Stomach (tissue), 9 donors: ENCODE results near the gene CTIF. TPM values are rescaled to one million over a fixed set of nuclear protein-coding genes. Genes with fewer than 3 reads are reported as not detected.

Source experiments
- DNase-seq, 2 donors: peaks; one replicate each; pipeline versions ENCODE4 v3.0.0 to v3.0.0-alpha.2; 2013 to 2019
- H3K27ac ChIP-seq, 5 donors: fragments of 200-600 bp in 4 of 5; sonication (generic) in 4 of 5; one replicate each; pipeline ENCODE4 v1.5.1; 2013 to 2019; ENCODE audit warnings: mild to moderate bottlenecking in 1 of 5, moderate library complexity in 1 of 5
- H3K27me3 ChIP-seq, 3 donors: fragments of 200-600 bp; sonication (generic); one replicate each; pipeline ENCODE4 v1.5.1; 2017 to 2019; ENCODE audit warnings: mixed run types in 1 of 3
- H3K36me3 ChIP-seq, 4 donors: fragments of 200-600 bp; sonication (generic); 1 replicate in 3 of 4; 2 replicates in 1 of 4; pipeline ENCODE4 v1.5.1; 2016 to 2019
- H3K4me1 ChIP-seq, 4 donors: fragments of 200-600 bp; sonication (generic); one replicate each; pipeline ENCODE4 v1.5.1; 2016 to 2019
- H3K4me3 ChIP-seq, 4 donors: fragments of 200-600 bp; sonication (generic) in 3 of 4; one replicate each; pipeline ENCODE4 v1.5.1; 2016 to 2019; ENCODE audit warnings: mild to moderate bottlenecking in 1 of 4
- H3K9me3 ChIP-seq, 4 donors: fragments of 200-600 bp; sonication (generic); one replicate each; pipeline ENCODE4 v1.5.1; 2016 to 2019
- EP300 ChIP-seq: sonication (generic); formaldehyde crosslinking; IDR thresholded peaks from one replicate; pipeline ENCODE4 v1.6.1; 2017; ENCODE audit warnings: antibody characterized with exemption
- POLR2A ChIP-seq, 4 donors: fragments of 450-650 bp; IDR thresholded peaks; one replicate each; pipeline ENCODE4 v1.6.1; 2016; ENCODE audit warnings: antibody characterized with exemption in 4 of 4, control low read depth in 2 of 4, mild to moderate bottlenecking in 1 of 4, moderate library complexity in 1 of 4
- POLR2AphosphoS5 ChIP-seq, 3 donors: sonication (generic); formaldehyde crosslinking; IDR thresholded peaks; one replicate each; pipeline ENCODE4 v1.6.1; 2016; ENCODE audit warnings: antibody characterized with exemption in 3 of 3
- WGBS, 5 donors: extraction: QIAGEN DNeasy Blood & Tissue Kit in 3 of 5; methylation state at CpG; one replicate each; pipeline versions ENCODE4 v1.1.5 to v1.1.7; 2013 to 2018; 5-methylcytosine and 5-hydroxymethylcytosine counted together
- intact Hi-C: fragments of 100-400 bp; cut with DNase I; formaldehyde crosslinking; loops from one replicate; pipeline ENCODE4 v1.15.1; 2023; ENCODE audit warnings: low total_unique reads
- polyA plus RNA-seq, 3 donors: library from polyadenylated mRNA; stranded (reverse); fragments of 200-250 nt; gene quantifications; one replicate each; pipeline ENCODE4 v1.2.3, GENCODE V29; 2013
- total RNA-seq, 5 donors: library from RNA; depleted of rRNA; stranded (reverse); fragments of >200 nt; gene quantifications; one replicate each; pipeline versions ENCODE4 v1.1.0 to v1.2.3, GENCODE V29; 2014 to 2016
- TF ChIP-seq, protein P1 (sequence below), 7 experiments: fragments of 450-650 bp in 4 of 7; fragments of 200-600 bp in 3 of 7; sonication (generic) in 3 of 7; IDR thresholded peaks; one replicate each; pipeline ENCODE4 v1.5.1; 2016 to 2019; ENCODE audit warnings: antibody characterized with exemption in 7 of 7, control low read depth in 2 of 7, mild to moderate bottlenecking in 1 of 7
- donor health status: healthy with polysubstance abuse.
- donor health status: Bipolar disorder and iron deficiency.
- donor health status: healthy.

Gene CTIF
- total and polyA plus RNA-seq, 8 donors: 16.3 to 105 (median 30.3) TPM

GRCh38 chr18:48894799-48895346, 356.0 kb downstream of the CTIF start:
- Histone ChIP-seq H3K4me3 (no peak overlapping the region), H3K27me3 (no peaks in the 10 kb centered on the region), H3K27ac (no peak overlapping the region), H3K36me3 (no peaks in the 10 kb centered on the region), H3K9me3 (no peaks in the 10 kb centered on the region), H3K4me1 (peaks cover 0 to 30% (median 12%) of the 10 kb centered on the region in 4 donors)
- WGBS, 5 donors: 87 to 95% (median 90%) methylated on average over 5 of the region's 5 CpGs
- intact Hi-C loops: no loop called here
- DNase-seq: no peak
- TF ChIP-seq POLR2AphosphoS5 (IDR thresholded peaks at IDR 0.05) (no peak), EP300 (no peak), POLR2A (IDR thresholded peaks at IDR 0.05) (no peak)
- TF ChIP-seq, protein P1, sequence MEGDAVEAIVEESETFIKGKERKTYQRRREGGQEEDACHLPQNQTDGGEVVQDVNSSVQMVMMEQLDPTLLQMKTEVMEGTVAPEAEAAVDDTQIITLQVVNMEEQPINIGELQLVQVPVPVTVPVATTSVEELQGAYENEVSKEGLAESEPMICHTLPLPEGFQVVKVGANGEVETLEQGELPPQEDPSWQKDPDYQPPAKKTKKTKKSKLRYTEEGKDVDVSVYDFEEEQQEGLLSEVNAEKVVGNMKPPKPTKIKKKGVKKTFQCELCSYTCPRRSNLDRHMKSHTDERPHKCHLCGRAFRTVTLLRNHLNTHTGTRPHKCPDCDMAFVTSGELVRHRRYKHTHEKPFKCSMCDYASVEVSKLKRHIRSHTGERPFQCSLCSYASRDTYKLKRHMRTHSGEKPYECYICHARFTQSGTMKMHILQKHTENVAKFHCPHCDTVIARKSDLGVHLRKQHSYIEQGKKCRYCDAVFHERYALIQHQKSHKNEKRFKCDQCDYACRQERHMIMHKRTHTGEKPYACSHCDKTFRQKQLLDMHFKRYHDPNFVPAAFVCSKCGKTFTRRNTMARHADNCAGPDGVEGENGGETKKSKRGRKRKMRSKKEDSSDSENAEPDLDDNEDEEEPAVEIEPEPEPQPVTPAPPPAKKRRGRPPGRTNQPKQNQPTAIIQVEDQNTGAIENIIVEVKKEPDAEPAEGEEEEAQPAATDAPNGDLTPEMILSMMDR (IDR thresholded peaks at IDR 0.05): no peak

DNA sequence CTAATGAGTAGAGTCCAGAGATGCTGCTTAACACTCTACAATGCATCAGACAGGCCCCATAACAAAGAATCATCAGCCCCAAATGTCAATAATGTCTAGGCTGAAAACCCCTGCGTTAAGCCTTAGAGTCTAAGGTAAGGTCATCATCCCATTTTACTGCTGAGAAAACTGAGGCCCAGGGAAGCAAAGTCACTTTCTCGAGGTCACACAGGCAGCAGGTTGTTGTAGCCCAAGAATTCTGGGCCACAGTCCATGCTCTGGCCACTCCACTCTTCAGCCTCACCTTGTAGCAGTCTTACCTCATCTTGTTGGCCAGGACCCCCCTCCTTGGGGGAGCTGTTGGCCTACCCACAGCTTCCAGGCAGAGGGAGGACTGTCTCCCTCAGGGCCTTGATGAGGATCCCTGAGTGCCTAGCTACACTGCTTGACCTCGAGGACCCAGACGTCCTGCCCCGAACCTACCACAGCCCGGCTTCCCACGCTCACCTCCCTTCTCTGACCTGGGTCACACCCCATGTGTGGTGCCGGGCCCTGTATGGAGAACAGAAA, 357.6 kb downstream of the CTIF start:
- Histone ChIP-seq H3K27me3 (no peaks in the 10 kb centered on the region), H3K9me3 (no peaks in the 10 kb centered on the region), H3K27ac (peak overlapping the region in 1 of 5 donors; percentile 45), H3K4me3 (no peak overlapping the region), H3K4me1 (peaks cover under 1 to 32% (median 12%) of the 10 kb centered on the region in 4 donors), H3K36me3 (no peaks in the 10 kb centered on the region)
- no peak for DNase-seq
- intact Hi-C loops: no loop called here
- WGBS, 5 donors: 53 to 81% (median 61%) methylated on average over 8 of the region's 8 CpGs
- TF ChIP-seq POLR2A (IDR thresholded peaks at IDR 0.05) (no peak), POLR2AphosphoS5 (IDR thresholded peaks at IDR 0.05) (no peak), EP300 (no peak)
- TF ChIP-seq, protein P1 (IDR thresholded peaks at IDR 0.05): no peak

DNA sequence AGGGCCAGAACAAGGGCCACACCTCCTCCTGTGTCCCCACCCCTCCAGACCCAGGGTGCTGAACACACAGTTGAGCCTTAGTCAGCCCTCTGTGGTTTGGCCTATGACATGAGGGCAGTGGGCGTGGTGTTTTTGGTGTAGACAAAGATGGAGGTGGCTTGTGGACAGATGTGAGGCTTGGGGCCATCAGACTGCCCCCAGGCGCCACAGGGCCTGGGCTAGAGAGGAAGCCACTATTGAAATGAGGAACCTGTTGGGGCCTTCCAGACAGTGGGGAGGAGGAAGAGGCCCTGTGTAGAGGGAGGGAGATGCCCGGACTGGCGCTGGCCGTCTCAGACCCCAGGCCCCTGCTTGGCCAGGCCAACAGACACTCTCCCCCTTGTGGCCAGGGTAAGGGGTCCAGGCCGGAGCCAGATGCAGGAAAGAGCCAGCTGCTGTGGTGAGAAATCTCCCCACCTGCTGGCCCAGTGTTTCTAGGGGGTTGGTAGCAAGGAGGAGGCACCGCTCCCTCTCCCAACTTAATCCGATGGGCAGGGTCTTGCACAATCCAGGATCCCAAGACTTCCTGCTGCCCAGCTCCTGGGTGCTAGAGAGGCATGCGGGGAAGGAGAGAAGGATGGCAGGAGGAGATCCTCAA, 358.2 kb downstream of the CTIF start:
- TF ChIP-seq EP300: no peak
- peak in 1 of 3 donors; percentile 44 for TF ChIP-seq POLR2AphosphoS5 (IDR thresholded peaks at IDR 0.05)
- H3K36me3 ChIP-seq: no peaks in the 10 kb centered on the region
- DNase-seq: peak; percentile 63 to 75
- H3K27ac ChIP-seq: peak overlapping the region in 2 of 5 donors; percentile 20 to 45
- H3K4me1 ChIP-seq: peaks cover 6 to 38% (median 18%) of the 10 kb centered on the region in 4 donors
- intact Hi-C loops: no loop called here
- no peaks in the 10 kb centered on the region for H3K9me3 ChIP-seq
- WGBS, 5 donors: 82 to 89% (median 83%) methylated on average over 9 of the region's 9 CpGs
- H3K27me3 ChIP-seq: no peaks in the 10 kb centered on the region
- no peak overlapping the region for H3K4me3 ChIP-seq

DNA sequence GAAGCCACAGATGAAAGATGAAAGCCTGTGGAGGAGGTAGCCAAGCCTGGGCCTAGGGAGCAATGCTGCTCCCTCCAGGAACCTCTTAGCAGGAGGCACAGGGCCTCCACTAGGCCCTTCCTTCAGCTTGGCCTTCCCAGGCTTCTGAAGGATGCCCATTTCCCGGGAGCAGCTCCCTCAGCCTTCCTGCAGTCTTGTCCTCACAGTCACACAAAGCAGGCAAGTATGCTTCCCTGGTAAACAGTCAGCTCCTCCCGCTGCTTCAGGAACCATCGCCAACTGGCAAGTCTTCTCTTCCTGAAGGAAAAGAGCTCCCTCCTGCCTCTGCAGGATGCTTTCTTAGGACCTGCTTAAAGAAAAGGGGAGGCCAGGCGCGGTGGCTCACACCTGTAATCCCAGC, 358.7 kb downstream of the CTIF start:
- no peaks in the 10 kb centered on the region for H3K27me3 ChIP-seq
- H3K36me3 ChIP-seq: no peaks in the 10 kb centered on the region
- peak overlapping the region in 2 of 5 donors; percentile 20 to 45 for H3K27ac ChIP-seq
- no peaks in the 10 kb centered on the region for H3K9me3 ChIP-seq
- WGBS, 5 donors: 64 to 83% (median 80%) methylated on average over 5 of the region's 5 CpGs
- TF ChIP-seq, protein P1 (IDR thresholded peaks at IDR 0.05): no peak
- TF ChIP-seq EP300: no peak
- no peak for DNase-seq
- H3K4me1 ChIP-seq: peaks cover 12 to 43% (median 23%) of the 10 kb centered on the region in 4 donors
- no peak overlapping the region for H3K4me3 ChIP-seq
- intact Hi-C loops: no loop called here

DNA sequence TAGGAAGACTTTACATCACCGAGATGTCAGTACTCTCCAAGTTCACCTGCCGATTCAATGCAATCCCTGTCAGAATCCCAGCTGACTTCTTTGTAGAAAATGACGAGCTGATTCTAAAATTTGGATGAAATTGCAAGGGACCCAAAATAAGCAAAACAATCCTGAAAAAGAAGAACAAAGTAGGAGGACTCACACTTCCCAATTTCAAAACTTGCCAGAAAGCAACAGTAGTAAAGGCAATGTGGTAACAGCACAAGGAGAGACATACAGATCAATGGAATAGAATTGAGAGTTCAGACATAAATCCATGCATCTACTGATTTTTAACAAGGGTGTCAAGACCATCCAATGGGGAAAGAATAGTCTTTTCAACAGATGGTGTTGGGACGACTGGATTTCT, 359.7 kb downstream of the CTIF start:
- Histone ChIP-seq H3K9me3 (no peaks in the 10 kb centered on the region), H3K4me1 (peaks cover 13 to 48% (median 27%) of the 10 kb centered on the region in 4 donors), H3K4me3 (no peak overlapping the region), H3K27ac (no peak overlapping the region), H3K36me3 (no peaks in the 10 kb centered on the region), H3K27me3 (no peaks in the 10 kb centered on the region)
- 85 to 94% (median 92%) methylated on average over 4 of the region's 4 CpGs for WGBS, 5 donors
- intact Hi-C loops: no loop called here
- DNase-seq: no peak
- TF ChIP-seq EP300 (no peak), POLR2AphosphoS5 (IDR thresholded peaks at IDR 0.05) (no peak), POLR2A (IDR thresholded peaks at IDR 0.05) (no peak)
- TF ChIP-seq, protein P1 (IDR thresholded peaks at IDR 0.05): no peak
